DLD1 (cell line): ENCODE data around the gene ROR1.

Experiments
- in situ Hi-C: cut with HindIII; loops from 2 replicates; pipeline ENCODE4 v1.10.0; 2017; ENCODE audit warnings: low sequenced_read_pairs

ROR1 gene

GRCh38 chr1:63847308-63847910 lies 73.6 kb downstream of the ROR1 start:
- in situ Hi-C loops: no loop called here

- in situ Hi-C loops: no loop called here
These were observed 74.9 kb downstream of the ROR1 start for GRCh38 chr1:63848733-63849132.

- in situ Hi-C loops: no loop called here
These were observed 75.3 kb downstream of the ROR1 start for GRCh38 chr1:63849149-63849548.

- in situ Hi-C loops: no loop called here
These were observed 80.3 kb downstream of the ROR1 start for GRCh38 chr1:63854091-63854490.

GRCh38 chr1:63855942-63856341 lies 82.1 kb downstream of the ROR1 start:
- in situ Hi-C loops: no loop called here

GRCh38 chr1:63856924-63857323 lies 83.1 kb downstream of the ROR1 start:
- in situ Hi-C loops: no loop called here

GRCh38 chr1:63857478-63857877 lies 83.7 kb downstream of the ROR1 start:
- in situ Hi-C loops: no loop called here

GRCh38 chr1:63858153-63858552 lies 84.3 kb downstream of the ROR1 start:
- in situ Hi-C loops: no loop called here

GRCh38 chr1:63859480-63860275 lies 85.9 kb downstream of the ROR1 start:
- in situ Hi-C loops: loop anchor here (10.0 kb wide), 1 partner anchor 45 kb away; no protein-coding TSS in a partner anchor

GRCh38 chr1:63861052-63861691 lies 87.4 kb downstream of the ROR1 start:
- in situ Hi-C loops: loop anchor here (10.0 kb wide), 1 partner anchor 46 kb away; no protein-coding TSS in a partner anchor

GRCh38 chr1:63863145-63863544 lies 89.3 kb downstream of the ROR1 start:
- in situ Hi-C loops: loop anchor here (10.0 kb wide), 1 partner anchor 48 kb away; no protein-coding TSS in a partner anchor

- in situ Hi-C loops: loop anchor here (10.0 kb wide), 1 partner anchor 49 kb away; no protein-coding TSS in a partner anchor
These were observed 90.4 kb downstream of the ROR1 start for GRCh38 chr1:63864224-63864641.

- in situ Hi-C loops: loop anchor here (10.0 kb wide), 1 partner anchor 51 kb away; no protein-coding TSS in a partner anchor
These were observed 91.7 kb downstream of the ROR1 start for GRCh38 chr1:63865561-63865960.

- in situ Hi-C loops: loop anchor here (10.0 kb wide), 1 partner anchor 51 kb away; no protein-coding TSS in a partner anchor
These were observed 92.3 kb downstream of the ROR1 start for GRCh38 chr1:63866084-63866483.

GRCh38 chr1:63867429-63868176 lies 93.8 kb downstream of the ROR1 start:
- in situ Hi-C loops: loop anchor here (10.0 kb wide), 1 partner anchor 53 kb away; no protein-coding TSS in a partner anchor

GRCh38 chr1:63868268-63868781 lies 94.5 kb downstream of the ROR1 start:
- in situ Hi-C loops: loop anchor here (10.0 kb wide), 1 partner anchor 54 kb away; no protein-coding TSS in a partner anchor

GRCh38 chr1:63870152-63870551 lies 96.3 kb downstream of the ROR1 start:
- in situ Hi-C loops: no loop called here

GRCh38 chr1:63871463-63871862 lies 97.6 kb downstream of the ROR1 start:
- in situ Hi-C loops: no loop called here

- in situ Hi-C loops: no loop called here
These were observed 99.9 kb downstream of the ROR1 start for GRCh38 chr1:63873751-63874150.

- in situ Hi-C loops: no loop called here
These were observed 100.6 kb downstream of the ROR1 start for GRCh38 chr1:63874278-63874880.
